Fibroblast of skin of scalp (primary cell): Measurements from ENCODE around the gene ZNF175.

ENCODE experiments used
- DNase-seq: peaks from one replicate; pipeline ENCODE4 v3.0.0-alpha.2; 2013

The ZNF175 gene

DNA sequence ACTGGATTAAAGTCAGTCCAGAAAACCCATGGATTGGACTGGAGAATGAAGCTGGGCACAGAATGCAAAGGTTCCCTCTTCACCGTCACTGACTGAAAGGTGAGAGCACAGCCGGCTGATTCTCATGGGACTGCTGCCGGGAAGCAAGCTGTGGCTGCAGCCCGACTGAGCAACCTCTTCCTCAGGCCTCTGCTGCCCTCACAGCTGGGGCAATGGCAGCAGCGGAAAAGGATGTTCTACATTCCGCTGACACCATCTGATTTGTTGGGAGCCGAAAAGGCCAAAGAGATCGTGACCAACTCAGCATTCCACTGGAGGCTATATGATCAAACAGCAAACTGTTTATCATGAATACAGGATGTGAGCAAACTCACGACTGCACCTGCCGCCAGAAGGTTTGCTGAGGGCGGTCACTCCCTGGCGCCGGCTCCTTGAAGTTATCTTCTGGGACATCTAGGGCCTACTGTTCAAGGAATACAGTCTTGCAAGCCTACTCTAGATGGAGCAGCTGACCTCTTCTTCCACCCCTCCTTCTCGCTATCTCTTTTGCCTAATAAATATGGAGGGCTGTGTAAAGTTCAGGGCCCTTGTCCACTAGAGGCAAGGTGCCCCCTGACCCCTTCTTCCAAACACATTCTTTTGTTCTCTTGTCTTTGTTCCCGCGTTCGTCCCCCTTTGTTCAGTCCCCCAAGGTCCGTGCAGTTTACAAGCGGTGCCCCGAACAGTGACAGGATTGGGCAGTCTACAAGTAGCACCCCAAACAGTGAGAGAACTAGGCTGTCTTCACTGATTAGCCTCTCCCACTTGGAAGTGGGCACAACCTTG is 20.0 kb upstream of the ZNF175 start:
- DNase-seq, result no peak

DNA sequence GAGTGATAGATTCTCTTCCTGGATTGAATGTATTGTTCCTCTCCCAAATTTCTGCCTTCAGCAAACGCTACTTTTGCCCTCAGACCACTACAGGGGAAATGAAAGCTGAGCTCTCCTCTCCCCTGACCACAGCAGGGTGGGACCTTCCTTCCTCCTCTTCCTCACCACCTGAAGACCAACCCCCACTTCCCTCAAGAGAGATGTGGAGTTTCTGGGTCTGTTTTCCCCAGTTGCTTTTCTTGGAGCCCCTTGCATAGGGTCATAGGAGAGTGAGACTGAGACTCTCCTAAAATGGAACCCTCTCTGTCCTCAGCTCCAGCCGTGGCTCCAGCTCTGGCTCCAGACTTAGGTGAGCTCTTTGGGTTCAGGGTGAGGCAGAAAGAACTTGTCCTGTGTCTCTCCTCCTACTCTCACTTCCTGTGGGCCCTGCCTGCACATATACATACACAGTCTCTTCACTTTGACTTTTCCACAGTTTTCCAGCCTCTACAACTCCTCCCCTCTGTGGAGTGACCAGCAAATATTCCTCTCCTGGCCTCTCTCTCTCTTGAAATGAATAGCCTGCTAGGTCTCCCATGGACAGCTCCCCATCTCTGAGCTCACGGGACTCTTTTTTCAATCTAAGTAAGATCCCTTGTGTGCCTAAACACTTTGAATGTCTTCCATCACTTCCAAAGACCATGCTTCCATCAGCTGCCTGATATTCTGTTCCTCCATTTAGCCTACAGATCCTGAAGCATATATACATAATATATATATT is 19.2 kb upstream of the ZNF175 start:
- no peak for DNase-seq

DNA sequence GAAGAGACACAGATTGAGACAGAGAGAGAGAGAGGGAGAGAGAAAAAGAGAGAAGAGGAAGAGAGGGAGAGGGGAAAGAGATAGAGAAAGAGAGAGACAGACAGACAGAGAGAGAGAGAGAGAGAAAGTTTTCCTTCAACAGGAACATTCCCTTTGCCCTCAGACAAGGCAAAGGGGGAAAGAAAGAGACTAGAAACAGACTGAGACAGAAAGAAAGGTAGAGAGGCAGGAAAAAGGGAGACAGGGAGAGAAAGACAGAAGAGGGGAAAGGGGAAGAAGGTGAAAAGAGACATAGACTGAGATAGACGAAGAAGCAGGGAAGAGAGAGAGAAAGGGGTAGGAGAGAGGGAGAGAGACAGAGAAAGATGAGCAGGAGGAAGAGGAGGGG is 18.5 kb upstream of the ZNF175 start:
- no peak for DNase-seq

DNA sequence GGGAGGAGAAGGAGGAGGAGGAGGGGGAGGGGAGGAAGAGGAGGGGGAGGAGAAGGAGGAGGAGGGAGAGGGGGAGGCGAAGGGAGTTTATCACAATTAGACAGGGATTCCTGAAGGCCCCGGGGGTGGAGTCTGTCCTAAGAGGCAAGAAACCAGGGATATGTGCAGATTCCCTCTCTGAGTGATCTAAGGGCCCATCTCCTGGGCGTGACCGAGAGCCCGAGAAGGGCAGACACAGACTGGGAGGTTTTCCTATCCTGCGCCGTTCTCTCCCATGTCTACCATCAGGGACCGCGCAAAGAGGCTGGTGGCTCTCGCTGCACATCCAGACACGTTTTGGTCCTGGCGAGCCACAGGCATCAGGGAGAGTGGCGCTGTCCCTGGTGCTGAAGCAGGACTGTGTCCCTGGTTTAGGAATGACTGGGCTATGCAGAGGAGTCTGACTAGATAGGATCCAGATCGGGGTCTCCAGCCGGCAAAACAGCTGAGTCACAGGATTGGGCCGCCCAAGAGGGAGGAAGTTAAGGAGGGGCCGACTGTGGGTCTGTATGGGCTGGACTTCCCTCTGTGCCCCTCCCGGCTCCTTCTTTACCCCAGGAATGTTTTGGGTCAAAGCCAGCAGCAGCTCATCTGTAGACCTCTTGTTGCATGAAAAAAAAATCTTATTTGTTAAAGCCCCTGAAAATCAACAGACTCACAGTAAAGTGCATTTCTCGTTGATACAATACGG is 17.9 kb upstream of the ZNF175 start:
- peak; percentile 71 for DNase-seq

DNA sequence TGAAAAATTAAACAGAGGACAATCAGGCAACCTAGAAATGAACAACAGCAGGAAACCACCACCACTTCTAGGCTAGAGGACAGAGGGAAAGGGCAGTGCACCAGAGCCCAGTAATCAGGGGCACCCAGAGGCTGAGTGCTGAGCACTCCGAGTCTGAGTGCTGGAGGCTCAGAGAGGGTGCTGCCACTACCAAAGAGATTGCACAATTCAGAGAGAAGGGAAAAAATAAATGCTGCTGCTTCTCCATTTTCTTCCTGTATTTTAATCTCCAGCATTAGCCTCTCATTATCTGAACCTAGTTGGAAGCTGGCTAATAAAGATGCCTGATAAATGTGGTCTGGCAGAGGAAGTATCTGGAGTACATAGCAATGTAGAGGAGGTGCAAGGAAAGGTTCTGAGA is 11.8 kb upstream of the ZNF175 start:
- no peak for DNase-seq

DNA sequence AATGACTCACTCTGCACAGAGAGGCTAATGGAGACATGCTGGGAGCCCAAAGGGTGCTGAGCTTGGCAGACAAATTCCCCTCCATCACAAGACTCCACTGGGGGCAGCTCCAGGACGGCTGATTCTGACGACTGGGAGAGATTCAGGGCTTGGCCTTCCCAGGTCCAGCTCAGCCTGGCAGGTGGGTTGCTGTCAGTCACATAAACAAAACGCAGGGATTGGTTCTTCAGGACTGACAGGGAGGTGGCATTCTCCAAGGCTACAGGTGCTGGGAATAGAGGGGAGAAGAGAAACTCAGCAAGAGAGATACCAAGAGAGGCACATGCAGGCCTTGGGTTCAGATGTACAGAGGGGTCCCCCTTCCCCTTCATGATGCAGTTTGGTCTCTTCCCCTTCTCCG is 10.7 kb upstream of the ZNF175 start:
- DNase-seq, result no peak

DNA sequence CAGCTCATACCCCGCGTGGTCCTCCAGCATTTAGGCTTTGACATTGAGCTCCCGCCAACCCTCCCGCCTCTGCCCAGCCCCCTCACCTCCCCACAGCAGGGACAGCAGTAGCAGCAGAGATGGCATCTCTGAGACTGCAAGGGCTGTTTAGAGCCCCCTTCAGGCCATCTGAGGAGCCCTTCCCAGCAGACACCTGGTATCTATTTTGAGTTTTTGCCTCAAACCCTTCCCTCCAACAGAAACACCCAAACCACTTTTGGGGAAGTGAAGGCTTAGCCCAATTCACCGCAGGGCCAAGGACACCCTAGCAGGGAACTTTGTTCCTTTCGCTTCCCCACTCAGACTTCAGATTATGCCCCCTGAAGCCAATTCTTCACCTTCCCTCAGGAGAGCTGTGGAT is 6.3 kb upstream of the ZNF175 start:
- no peak for DNase-seq

DNA sequence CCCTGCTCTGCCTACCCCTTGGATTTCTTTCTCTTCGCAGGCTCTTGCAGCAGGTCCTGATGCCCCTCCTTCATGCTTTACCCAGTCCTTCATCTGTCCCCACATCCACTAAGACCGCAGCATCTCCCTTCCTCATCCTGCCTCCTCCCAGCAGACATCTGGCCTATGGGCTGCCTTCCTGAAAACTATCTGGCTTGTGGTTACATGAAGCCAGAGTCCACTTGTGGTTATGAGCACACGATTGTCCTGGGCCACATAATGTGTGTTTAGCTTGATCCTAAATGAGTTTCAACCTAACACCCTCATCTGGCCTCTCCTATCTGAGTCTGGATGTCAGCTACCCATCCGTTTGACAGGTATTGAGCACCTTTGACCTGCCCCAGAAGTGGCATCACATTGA is 5.5 kb upstream of the ZNF175 start:
- DNase-seq, result no peak

DNA sequence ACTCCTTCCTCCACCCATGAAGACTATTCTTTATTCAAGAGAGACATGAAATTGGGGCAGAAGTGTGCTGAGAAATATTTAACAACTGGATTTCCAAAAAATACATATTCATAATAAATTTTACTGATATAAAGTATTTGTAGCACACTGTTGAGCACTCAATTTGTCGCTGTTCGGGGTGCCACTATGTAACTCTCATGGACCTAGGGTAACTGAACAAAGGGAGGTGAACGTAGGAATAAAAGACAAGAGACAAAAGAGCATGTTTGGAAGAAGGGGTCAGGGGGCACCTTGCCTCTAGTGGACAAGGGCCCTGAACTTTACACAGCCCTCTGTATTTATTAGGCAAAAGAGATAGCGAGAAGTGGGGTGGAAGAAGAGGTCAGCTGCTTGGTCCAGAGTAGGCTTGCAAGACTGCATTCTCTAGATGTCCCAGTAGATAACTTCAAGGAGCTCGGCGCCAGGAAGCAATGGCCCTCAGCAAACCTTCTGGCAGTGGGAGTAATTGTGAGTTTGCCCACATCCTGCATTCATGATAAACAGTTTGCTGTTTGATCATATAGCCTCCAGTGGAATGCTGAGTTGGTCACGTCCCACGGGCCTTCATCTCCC is 4.5 kb upstream of the ZNF175 start:
- DNase-seq, result no peak

DNA sequence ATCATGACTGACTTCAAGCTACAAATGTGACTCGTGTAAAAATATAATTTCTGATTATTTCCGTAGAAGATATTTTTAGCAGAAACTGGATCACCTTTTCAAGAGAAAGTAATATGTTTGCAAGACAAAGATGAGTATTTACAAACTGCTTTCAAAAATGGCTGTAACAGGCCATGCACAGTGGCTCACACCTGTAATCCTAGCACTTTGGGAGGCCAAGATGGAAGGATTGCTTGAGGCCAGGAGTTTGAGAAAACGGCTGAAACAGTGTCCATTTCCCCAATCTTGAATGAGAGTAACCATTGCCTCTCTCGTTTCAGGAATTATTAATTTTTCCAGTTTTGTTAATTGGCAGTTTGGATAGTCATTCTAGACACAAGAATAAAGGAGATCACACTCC is 3.5 kb upstream of the ZNF175 start:
- no peak for DNase-seq

DNA sequence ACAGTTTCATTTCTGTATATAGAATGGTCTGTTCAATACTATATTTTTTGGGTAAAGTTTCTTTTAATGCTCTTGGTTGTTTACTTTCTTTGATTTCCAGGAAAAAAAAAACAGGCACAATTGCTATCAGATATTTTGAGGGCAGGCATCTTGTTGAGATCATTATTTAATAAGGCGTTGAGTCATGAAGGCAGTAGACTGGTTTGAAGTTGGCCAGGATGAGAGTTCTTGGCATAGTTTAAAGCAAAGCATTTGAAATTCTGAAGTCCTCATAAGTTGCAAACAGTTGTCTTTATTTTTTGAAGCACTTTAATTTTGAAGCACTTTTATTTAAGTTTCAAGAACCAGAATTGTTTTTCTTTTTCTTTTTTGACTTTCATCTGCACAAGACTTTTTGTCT is 2.6 kb upstream of the ZNF175 start:
- no peak for DNase-seq

DNA sequence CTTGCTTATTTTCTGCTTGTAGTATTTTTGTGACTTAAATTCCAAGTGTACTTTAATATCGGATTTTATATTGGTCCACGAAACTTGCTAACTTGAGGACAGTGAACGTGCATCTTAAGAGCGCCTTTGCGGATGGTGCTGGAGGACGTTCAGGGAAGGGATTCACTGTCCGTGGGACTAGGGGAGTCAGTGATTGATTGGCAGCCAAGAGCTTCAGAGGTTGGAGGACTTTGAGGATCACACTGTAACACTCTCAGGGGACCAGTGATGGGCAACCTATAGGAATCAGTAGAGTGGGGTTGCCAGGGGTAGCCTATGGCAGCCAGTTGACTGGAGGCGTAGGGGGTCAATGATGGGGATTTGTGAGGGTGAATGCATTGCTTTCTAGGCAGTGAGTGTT is 516 bp downstream of the ZNF175 start:
- DNase-seq, result no peak

DNA sequence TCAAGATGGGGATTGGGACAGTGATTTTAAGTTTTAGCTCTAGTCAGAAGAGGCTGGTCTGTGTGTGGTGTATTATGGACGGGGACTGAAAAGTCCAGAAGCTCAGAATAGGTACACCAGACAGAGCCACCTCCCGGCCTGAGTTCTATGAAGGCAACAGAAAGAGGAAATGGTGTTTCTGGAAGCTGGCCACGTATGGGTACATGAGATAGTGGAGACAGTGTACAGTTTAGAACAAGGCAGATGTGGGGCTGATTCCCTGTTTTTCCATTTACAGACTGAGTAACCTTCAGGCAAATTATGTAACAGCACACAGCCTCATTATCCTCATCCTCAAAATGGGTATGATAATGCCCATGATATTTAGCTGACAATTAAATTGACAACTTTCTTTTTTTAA is 1.3 kb downstream of the ZNF175 start:
- no peak for DNase-seq

DNA sequence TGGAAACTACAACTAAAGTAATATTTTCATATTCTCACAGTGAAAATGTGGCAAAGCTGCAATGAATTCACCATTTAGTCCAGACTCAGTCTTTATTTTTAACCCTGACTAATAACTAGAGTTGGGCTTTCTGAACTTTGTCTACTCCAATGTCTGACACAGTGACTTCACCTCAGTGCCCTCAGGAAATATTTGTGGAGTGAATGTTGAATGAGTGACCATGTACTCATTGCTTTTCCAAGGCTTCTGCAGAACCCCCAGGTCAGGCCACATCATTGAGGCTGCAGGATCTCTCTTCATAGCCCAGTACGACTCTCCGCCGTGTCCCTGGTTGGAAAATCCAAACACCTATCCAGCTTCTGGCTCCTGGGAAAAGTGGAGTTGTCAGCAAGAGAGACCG is 1.8 kb downstream of the ZNF175 start:
- DNase-seq, result no peak

DNA sequence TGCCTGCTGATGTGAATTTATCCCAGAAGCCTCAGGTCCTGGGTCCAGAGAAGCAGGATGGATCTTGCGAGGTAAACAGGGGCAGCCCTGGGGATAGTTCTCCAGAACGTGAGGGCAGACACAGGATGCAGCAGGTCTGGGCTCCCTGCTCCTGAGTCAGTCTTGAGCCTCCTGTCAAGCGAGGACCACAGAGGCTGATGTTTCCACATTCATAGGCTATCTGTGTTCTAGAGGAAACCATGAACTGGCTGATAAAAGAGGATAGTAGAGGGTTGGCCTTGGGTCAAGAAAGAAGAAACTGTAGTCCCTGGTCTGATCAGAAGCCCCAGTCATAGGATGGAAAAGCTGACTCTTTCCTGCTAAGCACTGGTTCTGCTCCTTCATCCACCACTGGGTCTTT is 2.2 kb downstream of the ZNF175 start:
- DNase-seq, result no peak

DNA sequence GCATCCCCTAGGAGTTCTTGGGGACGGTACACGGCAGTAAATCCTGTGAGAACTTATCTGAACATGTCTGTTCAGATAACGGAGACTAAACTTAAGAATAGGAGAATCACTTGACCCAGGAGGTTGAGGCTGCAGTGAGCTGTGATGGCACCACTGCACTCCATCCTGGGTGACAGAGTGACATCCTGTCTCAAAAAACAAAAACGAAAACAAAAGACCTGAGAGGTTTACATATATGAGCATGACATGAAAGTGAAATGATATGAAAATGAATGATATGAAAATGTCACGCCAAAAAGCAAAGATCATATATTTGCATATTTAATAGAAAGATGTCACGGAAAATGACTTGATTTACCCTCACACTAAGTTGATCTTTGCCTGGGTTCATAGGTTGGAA is 5.8 kb downstream of the ZNF175 start:
- no peak for DNase-seq

DNA sequence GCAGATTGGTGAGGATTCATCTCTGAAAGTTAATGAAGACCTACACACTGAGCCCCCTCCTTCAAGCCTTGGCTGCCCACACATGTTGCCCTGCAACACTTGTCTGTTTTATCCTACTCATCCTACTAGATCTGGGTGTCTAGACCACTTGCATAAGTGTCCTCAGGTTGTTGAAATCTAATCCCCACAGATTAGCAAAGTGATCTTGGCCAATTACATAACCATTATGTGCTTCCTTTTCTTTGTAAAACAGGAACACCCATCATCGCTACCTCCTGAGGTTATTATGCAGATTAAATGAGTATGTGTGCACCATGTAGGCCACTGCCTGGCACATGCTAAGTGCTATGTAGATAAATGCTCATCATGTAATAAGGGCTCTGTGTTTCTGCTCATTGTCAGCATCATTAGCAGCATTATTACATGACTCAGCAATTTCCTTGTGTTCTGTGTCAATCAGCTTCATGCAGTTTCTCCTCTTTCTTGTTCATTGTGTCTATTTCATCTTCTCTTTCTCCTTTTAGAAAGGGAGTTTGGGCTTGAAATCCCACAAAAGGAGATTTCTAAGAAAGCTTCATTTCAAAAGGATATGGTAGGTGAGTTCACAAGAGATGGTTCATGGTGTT is 15.1 kb downstream of the ZNF175 start:
- no peak for DNase-seq

DNA sequence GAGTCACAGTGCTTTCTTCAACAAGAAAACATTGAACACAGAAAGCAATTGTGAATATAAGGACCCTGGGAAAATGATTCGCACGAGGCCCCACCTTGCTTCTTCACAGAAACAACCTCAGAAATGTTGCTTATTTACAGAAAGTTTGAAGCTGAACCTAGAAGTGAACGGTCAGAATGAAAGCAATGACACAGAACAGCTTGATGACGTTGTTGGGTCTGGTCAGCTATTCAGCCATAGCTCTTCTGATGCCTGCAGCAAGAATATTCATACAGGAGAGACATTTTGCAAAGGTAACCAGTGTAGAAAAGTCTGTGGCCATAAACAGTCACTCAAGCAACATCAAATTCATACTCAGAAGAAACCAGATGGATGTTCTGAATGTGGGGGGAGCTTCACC is 15.7 kb downstream of the ZNF175 start:
- no peak for DNase-seq

DNA sequence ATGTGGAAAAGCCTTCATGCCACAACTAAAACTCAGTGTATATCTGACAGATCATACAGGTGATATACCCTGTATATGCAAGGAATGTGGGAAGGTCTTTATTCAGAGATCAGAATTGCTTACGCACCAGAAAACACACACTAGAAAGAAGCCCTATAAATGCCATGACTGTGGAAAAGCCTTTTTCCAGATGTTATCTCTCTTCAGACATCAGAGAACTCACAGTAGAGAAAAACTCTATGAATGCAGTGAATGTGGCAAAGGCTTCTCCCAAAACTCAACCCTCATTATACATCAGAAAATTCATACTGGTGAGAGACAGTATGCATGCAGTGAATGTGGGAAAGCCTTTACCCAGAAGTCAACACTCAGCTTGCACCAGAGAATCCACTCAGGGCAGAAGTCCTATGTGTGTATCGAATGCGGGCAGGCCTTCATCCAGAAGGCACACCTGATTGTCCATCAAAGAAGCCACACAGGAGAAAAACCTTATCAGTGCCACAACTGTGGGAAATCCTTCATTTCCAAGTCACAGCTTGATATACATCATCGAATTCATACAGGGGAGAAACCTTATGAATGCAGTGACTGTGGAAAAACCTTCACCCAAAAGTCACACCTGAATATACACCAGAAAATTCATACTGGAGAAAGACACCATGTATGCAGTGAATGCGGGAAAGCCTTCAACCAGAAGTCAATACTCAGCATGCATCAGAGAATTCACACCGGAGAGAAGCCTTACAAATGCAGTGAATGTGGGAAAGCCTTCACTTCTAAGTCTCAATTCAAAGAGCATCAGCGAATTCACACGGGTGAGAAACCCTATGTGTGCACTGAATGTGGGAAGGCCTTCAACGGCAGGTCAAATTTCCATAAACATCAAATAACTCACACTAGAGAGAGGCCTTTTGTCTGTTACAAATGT is 16.4 kb downstream of the ZNF175 start:
- DNase-seq, result no peak

DNA sequence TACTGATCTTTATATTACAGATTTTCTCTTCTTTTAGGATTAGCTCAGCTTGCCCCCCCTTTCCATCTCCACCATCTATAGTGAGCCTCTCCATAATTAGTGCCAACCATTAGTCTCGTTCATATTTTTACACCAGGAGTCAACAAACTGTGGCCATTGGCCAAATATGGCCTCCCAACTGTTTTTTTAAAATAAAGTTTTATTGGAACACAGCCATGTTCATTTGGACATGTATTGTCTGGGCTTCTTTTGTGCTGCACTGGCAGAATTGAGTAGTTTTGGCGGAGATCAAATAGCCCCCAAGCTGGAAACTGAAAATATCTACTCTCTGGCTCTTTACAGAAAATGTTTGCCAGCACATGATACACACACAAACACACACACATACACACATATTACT is 18.4 kb downstream of the ZNF175 start:
- no peak for DNase-seq

DNA sequence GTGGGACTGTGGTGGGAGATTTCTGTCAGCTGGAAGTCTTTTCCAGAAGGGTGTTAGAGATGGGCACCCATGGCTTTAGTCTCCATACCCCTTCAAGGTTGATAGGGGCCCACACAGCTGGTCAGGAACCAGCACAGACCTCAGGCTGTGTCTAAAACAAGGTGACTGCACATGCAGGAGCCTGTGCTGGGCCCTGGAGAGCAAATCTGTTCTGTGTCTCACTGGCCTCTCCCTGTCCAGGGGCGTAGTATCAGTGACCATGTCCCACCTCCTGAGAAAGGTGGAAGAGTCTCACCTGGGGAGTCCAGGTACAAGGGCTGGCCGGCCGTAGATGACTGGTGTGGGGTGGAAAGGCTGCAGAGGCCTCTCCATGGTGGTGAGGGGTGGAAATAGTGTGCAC is 19.4 kb downstream of the ZNF175 start:
- DNase-seq, result no peak

DNA sequence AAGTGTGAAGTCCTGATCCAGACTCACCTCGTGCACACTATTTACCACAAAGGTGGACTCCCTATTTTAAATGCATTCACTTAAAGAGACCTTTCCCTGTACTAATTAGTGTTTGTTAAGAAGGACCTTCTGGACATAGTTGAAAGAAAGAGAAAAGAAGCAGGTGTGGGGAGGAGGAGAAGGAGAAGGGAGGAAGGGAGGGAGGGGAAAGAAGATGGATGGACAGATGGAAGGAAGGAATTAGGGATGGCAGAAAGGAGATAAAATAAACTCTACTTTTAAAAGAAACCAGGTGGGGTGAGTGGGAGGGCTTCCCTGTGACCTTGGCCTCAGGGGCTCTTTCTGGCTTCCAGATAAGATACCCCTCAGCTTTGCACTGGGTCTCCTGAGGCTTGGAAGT is 21.4 kb downstream of the ZNF175 start:
- DNase-seq, result no peak
